Activated naive CD8-positive, alpha-beta T cell treated with anti-CD3 and anti-CD28 coated beads, Interleukin-2, amount 50 U/mL, for 24 hours (primary cell): ENCODE measurements around the gene GAS2.

Experiments
- ATAC-seq: fragments of 150-1000 bp; cut with Tn5 transposase; one replicate; pipeline ENCODE4 v1.10.0; 2021
- DNase-seq: peaks from one replicate; pipeline ENCODE4 v3.0.0; 2021
- H3K27ac Mint-ChIP-seq: one replicate; pipeline ENCODE4 v1.8.0; 2021; ENCODE audit warnings: mild to moderate bottlenecking, mixed read lengths
- H3K27me3 Mint-ChIP-seq: one replicate; pipeline ENCODE4 v1.8.0; 2021; ENCODE audit warnings: mixed read lengths
- H3K36me3 Mint-ChIP-seq: one replicate; pipeline ENCODE4 v1.8.0; 2021; ENCODE audit warnings: low read depth, mixed read lengths
- H3K4me1 Mint-ChIP-seq: one replicate; pipeline ENCODE4 v1.8.0; 2021; ENCODE audit warnings: mixed read lengths
- H3K4me3 Mint-ChIP-seq: one replicate; pipeline ENCODE4 v1.8.0; 2021; ENCODE audit warnings: mild to moderate bottlenecking, moderate library complexity, mixed read lengths
- H3K9me3 Mint-ChIP-seq: one replicate; pipeline ENCODE4 v1.8.0; 2021; ENCODE audit warnings: mixed read lengths

GAS2 gene

DNA sequence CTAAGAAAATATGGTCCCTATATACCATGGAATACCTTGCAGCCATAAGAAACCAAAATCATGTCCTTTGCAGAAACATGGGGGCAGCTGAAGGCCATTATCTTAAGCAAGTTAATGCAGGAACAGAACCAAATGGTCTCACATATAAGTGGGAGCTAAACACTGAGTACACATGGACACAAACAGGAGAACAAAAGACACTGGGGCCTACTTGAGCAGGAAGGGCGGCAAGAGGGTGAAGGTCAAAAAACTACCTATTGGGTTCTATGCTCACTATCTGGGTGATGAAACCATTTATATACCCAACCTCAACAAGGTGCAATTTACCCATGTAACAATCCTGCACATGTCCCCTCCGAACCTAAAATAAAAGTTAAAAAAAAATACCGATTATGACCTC lies 22.5 kb downstream of the GAS2 start:
- no peaks in the 10 kb centered on the region for H3K9me3 Mint-ChIP-seq
- no peaks in the 10 kb centered on the region for H3K36me3 Mint-ChIP-seq
- peaks cover 11% of the 10 kb centered on the region for H3K4me1 Mint-ChIP-seq

DNA sequence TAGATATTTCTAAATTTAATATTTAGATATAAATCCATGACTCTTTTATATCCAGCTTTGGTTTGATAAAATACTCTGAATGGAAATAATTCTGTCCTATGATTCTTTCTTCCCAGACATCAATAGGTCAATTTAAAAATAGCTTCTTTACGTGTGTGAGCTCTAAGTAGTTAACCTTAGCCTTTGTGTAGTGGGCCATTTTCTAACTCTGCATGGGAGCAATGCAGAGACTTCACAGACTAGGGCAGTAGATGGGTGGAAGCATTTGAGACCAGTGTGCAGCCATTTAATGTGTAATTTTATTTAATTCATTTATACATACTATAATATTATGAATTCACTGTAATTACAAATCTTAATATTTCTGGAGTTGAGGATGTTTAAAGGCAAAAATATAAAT lies 23.8 kb downstream of the GAS2 start:
- peaks cover 11% of the 10 kb centered on the region for H3K4me1 Mint-ChIP-seq
- no peaks in the 10 kb centered on the region for H3K9me3 Mint-ChIP-seq
- no peak overlapping the region for H3K4me3 Mint-ChIP-seq
- H3K36me3 Mint-ChIP-seq = no peaks in the 10 kb centered on the region
- DNase-seq (no peak), ATAC-seq (no peak)
- no peak overlapping the region for H3K27ac Mint-ChIP-seq
- no peaks in the 10 kb centered on the region for H3K27me3 Mint-ChIP-seq

More for the DNA sequence above, 22.5 kb downstream of the GAS2 start:
- DNase-seq (no peak), ATAC-seq (no peak)
- Mint-ChIP-seq H3K27ac (no peak overlapping the region), H3K27me3 (no peaks in the 10 kb centered on the region), H3K4me3 (no peak overlapping the region)

DNA sequence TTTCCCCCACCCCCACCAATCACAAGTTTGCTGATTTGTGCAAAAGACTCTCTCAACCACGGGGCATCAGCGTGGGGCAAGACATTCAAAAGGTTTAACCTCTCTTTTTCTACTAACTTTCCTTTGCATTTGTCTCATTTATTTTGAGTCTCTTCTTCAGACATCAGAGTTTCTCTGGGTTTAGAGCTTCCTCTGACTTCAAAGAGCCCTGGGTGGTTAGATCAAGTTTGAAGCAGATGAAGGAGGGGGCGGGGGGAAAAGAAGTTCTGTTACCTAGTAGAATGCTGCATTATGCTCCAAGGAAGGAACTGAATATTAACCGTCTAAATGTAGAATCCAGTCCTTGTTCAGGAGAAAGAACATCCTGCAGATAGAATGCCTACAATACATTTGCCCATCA lies 24.5 kb downstream of the GAS2 start:
- H3K27me3 Mint-ChIP-seq = no peaks in the 10 kb centered on the region
- DNase-seq (no peak), ATAC-seq (peak; percentile 33)
- no peaks in the 10 kb centered on the region for H3K9me3 Mint-ChIP-seq
- peak overlapping the region; percentile 56 for H3K4me3 Mint-ChIP-seq
- peak overlapping the region; percentile 55 for H3K27ac Mint-ChIP-seq
- no peaks in the 10 kb centered on the region for H3K36me3 Mint-ChIP-seq
- H3K4me1 Mint-ChIP-seq = peaks cover 11% of the 10 kb centered on the region

DNA sequence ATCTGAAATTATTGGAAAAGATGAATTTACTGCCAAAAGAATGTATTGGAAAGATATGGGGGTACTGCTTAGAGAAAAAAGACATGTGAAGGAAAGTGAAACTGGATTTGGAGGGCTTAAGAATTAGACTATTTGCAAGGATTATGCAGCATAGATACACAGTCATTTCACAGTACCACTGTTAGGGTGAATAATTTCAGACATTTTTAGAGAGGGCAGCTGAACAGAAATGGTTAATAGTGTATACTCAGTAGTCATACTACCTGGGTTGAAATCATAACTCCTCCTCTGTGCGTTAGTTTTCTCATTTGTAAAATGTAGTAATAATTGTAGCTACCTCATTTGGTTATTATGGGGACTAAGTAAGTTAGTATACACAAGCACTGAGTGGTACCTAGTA lies 33.0 kb downstream of the GAS2 start:
- Mint-ChIP-seq H3K9me3 (no peaks in the 10 kb centered on the region), H3K27ac (no peak overlapping the region), H3K4me1 (peaks cover 19% of the 10 kb centered on the region), H3K27me3 (peaks cover 2% of the 10 kb centered on the region), H3K36me3 (no peaks in the 10 kb centered on the region), H3K4me3 (no peak overlapping the region)
- ATAC-seq (no peak), DNase-seq (no peak)

DNA sequence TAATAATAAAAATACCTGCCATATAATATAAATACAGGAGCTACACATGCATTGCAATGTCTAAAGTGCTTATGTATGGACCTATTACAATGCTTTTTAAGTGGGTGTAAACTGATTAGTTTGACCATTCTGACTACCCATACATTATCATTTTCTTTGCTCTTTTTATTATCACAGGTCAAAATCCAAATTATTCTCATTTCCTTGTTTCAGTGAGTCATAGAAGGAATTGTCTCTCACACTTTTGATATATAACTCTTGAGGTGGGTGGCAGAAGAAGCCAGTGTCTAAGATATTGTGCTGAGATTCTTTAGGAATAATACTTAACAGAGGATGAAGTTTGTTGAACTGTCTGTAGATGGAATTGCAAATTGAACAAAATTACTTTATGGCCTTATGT lies 35.6 kb downstream of the GAS2 start:
- DNase-seq = no peak
- no peaks in the 10 kb centered on the region for H3K9me3 Mint-ChIP-seq
- H3K36me3 Mint-ChIP-seq = no peaks in the 10 kb centered on the region
- H3K27me3 Mint-ChIP-seq = peaks cover 3% of the 10 kb centered on the region
- no peak overlapping the region for H3K27ac Mint-ChIP-seq
- peaks cover 19% of the 10 kb centered on the region for H3K4me1 Mint-ChIP-seq
- ATAC-seq = no peak
- H3K4me3 Mint-ChIP-seq = no peak overlapping the region

DNA sequence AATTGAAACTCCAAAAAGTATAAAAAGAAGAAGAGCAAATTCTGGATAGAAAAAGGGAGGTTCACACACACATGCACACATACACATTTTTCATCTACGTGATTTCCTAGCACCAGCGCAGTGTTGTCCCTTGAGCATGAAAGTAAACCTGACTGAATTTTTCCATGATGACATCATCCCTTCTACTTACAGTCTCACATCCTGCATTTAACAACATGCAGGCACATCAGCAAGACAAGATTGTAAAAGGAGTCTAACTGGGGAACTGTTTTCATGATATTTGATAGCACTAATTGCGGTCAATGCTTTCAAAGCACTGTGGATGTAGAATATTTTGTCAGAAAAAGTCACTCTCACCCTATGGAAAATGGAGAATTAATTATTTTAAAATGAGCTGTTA lies 36.6 kb downstream of the GAS2 start:
- no peaks in the 10 kb centered on the region for H3K9me3 Mint-ChIP-seq
- H3K4me3 Mint-ChIP-seq = no peak overlapping the region
- peak overlapping the region; percentile 70 for H3K27ac Mint-ChIP-seq
- peaks cover 19% of the 10 kb centered on the region for H3K4me1 Mint-ChIP-seq
- ATAC-seq = peak; percentile 94
- no peaks in the 10 kb centered on the region for H3K36me3 Mint-ChIP-seq
- peaks cover 3% of the 10 kb centered on the region for H3K27me3 Mint-ChIP-seq
- peak; percentile 7 for DNase-seq

DNA sequence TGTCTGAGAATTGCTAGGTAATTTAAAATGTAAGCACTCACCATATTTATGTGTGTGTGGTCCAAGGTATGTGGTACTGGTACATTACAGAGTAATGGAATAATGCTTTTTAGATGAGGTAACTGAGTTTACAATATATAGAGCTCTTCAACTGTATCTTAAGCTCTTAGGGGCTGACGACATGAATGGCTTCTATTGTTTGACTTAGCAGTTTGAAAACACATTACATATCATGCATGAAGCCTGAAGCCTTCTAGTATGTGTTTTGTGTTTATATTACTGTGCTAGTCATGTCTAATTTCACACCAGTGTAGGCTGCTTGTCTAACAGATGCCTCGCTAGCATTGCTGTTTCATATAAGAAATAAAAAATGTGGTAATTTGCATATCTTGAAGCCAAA lies 37.2 kb downstream of the GAS2 start:
- no peaks in the 10 kb centered on the region for H3K36me3 Mint-ChIP-seq

DNA sequence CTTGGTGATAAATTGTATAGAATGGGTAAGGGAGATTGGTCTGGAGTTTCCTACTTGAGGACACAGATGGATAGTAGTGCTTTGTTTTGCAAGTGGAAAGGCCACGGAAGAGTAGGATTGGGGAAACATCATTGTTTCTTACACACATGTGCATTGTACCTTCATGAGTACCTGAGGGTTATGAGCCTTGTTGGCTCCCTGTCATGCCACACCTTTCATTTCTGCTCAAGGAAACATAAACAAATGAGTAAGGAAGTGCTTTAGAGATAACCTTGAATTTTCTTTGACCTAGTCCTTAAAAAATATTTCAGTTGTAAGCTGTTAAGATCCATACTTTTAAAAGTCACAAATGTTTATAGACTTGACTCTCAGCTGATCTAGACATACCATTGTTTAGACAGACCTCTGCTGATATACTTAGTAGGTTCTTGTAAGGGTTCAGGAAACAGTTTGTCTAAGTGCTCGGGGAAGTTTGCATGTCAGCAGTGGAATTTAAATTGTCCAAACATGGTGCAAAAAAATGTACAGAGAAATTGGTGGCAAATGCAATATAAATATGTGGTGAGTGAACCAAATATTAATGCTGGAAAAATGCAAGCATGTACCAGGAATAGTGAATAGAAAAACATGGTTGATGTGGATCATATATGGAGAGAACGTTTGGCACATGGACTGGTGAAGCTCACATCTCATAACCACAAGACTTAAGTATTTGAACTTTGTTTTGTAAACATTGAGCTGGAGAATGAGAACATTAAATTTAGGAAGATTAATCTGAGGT lies 40.9 kb downstream of the GAS2 start:
- peaks cover 1% of the 10 kb centered on the region for H3K27me3 Mint-ChIP-seq
- peaks cover 15% of the 10 kb centered on the region for H3K4me1 Mint-ChIP-seq
- H3K9me3 Mint-ChIP-seq = no peaks in the 10 kb centered on the region
- ATAC-seq (no peak), DNase-seq (no peak)
- H3K36me3 Mint-ChIP-seq = no peaks in the 10 kb centered on the region
- no peak overlapping the region for H3K27ac Mint-ChIP-seq
- no peak overlapping the region for H3K4me3 Mint-ChIP-seq

More for the DNA sequence above, 37.2 kb downstream of the GAS2 start:
- Mint-ChIP-seq H3K9me3 (no peaks in the 10 kb centered on the region), H3K27ac (peak overlapping the region; percentile 70), H3K4me1 (peaks cover 19% of the 10 kb centered on the region), H3K4me3 (no peak overlapping the region), H3K27me3 (peaks cover 3% of the 10 kb centered on the region)
- no peak for ATAC-seq
- no peak for DNase-seq

DNA sequence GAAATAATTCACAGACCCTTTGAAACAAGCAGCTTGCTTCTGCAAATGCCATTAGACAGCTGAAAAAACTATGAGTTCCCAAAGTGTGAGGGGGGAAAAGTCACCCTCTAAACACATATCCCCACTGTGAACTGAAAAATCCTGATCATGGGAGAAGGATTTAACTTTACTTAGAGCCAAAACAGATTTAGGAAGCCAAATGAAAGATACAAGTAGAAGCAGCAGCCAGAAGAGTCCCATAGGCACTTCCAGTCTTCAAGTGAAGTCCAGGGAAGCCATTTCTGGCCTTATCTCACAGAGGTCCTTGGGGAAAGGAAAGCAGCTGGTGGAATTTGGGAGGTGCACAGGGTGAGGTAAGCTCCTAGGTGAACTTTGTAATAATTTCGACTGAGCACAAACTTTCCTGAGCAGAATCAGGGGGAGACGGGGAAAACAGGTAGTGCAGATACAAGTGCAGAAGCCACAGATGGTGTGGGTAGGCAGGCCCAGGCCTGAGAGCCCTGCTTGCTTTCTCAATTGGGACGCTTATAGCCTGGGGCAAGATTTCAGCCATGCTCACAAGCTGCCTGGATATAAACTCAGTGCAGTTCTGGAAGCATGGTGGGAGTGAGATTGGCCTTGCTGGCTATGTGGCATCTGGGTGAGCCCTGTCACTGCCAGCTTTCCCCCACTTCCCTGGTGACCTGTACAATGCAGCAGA lies 44.8 kb downstream of the GAS2 start:
- no peak for DNase-seq
- no peaks in the 10 kb centered on the region for H3K27me3 Mint-ChIP-seq
- no peak overlapping the region for H3K4me3 Mint-ChIP-seq
- peaks cover 7% of the 10 kb centered on the region for H3K9me3 Mint-ChIP-seq
- H3K36me3 Mint-ChIP-seq = no peaks in the 10 kb centered on the region
- no peaks in the 10 kb centered on the region for H3K4me1 Mint-ChIP-seq
- H3K27ac Mint-ChIP-seq = no peak overlapping the region
- ATAC-seq = no peak

DNA sequence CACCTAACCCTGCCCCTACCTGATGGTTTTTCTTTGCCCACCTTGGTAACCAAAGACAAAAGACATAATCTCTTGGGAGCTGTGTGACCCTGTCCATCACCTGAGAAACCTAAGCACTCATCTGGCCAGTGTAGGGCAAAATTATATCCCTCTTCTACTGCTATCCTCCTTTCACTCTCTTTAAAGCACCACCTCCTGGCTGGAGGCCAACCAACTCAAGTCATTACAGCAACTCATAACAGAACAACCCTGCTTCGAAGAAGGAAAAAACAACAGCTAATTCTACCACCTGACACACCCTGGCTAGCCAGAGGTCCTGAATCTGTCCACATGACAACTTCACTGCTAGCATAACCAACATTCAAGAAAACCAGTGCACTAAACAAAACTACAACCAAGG lies 45.5 kb downstream of the GAS2 start:
- ATAC-seq (no peak), DNase-seq (no peak)
- no peaks in the 10 kb centered on the region for H3K4me1 Mint-ChIP-seq
- no peak overlapping the region for H3K27ac Mint-ChIP-seq
- no peak overlapping the region for H3K4me3 Mint-ChIP-seq
- H3K27me3 Mint-ChIP-seq = no peaks in the 10 kb centered on the region
- peaks cover 8% of the 10 kb centered on the region for H3K9me3 Mint-ChIP-seq
- no peaks in the 10 kb centered on the region for H3K36me3 Mint-ChIP-seq

DNA sequence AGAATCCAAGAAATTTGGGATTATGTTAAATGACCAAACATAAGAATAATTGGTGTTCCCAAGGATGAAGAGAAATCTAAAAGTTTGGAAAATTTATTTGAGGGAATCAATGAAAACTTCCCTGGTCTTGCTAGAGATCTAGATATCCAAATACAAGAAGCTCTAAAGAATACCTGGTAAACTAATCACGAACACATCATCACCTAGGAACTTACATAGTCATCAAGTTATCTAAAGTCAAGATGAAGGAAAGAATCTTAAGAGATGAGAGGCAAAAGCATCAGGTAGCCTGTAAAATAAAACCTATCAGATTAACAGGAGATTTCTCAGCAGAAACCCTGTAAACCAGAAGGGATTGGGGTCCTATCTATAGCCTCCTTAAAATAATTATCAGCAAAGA lies 46.9 kb downstream of the GAS2 start:
- ATAC-seq = no peak
- Mint-ChIP-seq H3K27me3 (no peaks in the 10 kb centered on the region), H3K4me1 (no peaks in the 10 kb centered on the region), H3K27ac (no peak overlapping the region), H3K4me3 (no peak overlapping the region), H3K9me3 (peaks cover 8% of the 10 kb centered on the region), H3K36me3 (no peaks in the 10 kb centered on the region)
- no peak for DNase-seq

DNA sequence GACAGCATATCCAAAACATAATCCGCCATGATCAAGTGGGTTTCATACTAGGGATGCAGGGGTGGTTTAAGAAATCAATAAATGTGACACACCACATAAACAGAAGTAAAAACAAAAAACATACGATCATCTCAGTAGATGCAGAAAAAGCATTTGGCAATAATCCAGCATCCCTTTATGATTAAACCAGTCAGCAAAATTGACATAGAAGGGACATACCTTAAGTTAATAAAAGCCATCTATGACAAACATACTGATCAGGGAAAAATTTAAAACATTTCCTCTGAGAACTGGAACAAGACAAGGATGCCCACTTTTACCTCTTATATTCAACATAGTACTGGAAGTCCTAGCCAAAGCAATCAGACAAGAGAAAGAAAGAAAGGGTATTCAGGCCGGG lies 49.6 kb downstream of the GAS2 start:
- Mint-ChIP-seq H3K27ac (no peak overlapping the region), H3K4me3 (no peak overlapping the region), H3K27me3 (no peaks in the 10 kb centered on the region), H3K4me1 (no peaks in the 10 kb centered on the region), H3K36me3 (no peaks in the 10 kb centered on the region), H3K9me3 (peaks cover 8% of the 10 kb centered on the region)
- DNase-seq = no peak
- no peak for ATAC-seq

DNA sequence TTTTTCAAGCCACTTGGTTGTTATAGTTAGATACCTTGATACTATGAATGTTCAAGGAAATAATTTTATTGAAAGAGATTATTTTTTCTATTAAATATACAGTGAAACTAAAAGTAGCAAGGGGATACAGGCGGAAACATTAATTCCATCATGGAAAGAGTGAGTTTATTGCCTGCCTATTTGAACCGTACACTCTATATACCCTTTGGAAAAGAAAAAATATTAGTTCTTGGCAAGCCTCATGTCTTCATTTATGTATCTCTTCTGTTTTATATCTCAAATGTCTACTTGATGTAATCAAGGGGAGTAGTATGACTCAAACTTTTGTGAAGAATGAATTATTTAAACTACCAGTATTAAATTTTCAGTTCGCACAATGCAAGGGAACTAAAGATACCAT lies 54.0 kb downstream of the GAS2 start:
- ATAC-seq = no peak
- no peak for DNase-seq
- H3K36me3 Mint-ChIP-seq = no peaks in the 10 kb centered on the region
- no peaks in the 10 kb centered on the region for H3K27me3 Mint-ChIP-seq
- H3K4me3 Mint-ChIP-seq = no peak overlapping the region
- no peak overlapping the region for H3K27ac Mint-ChIP-seq
- H3K9me3 Mint-ChIP-seq = peaks cover 3% of the 10 kb centered on the region
- H3K4me1 Mint-ChIP-seq = no peaks in the 10 kb centered on the region

DNA sequence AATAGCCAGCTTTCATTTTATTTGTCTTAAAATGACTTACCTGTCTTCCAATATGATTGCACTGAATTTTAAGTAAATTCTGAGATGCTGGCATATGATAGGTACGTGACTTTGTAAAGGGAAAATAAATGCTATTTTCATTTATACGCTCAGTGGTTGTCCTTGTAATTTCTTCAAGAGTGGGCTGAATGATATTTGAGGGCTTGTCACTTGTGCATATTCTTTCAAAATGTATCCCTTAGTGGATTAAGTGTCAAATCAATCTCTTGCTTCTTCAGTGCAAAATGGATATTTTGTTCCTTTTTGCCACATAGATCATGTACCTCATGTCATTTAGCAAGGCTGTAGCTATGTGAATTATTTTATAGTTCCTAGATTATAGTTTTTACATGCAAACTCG lies 56.9 kb downstream of the GAS2 start:
- Mint-ChIP-seq H3K27me3 (no peaks in the 10 kb centered on the region), H3K9me3 (no peaks in the 10 kb centered on the region), H3K36me3 (no peaks in the 10 kb centered on the region), H3K27ac (no peak overlapping the region), H3K4me1 (no peaks in the 10 kb centered on the region), H3K4me3 (no peak overlapping the region)
- ATAC-seq = no peak
- DNase-seq = no peak

DNA sequence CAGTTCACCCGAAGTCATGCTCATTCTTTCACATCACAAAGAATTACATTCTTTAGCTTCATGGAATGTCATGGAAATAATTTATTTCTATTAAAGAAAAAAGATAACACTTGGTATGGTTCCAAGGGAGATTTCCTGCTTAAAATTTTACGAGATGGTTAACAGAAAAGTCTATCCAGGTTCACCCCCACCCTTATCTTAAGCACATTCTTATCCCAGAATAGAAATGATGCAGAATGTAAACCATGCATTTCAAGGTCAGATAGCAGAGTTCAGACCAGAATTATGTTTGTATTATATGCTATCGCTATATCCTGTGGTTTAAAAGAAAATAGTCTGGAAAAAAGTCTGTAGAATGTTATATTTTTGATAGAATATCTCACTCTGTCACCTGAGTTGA lies 58.7 kb downstream of the GAS2 start:
- H3K27me3 Mint-ChIP-seq = no peaks in the 10 kb centered on the region
- no peak overlapping the region for H3K4me3 Mint-ChIP-seq
- H3K36me3 Mint-ChIP-seq = no peaks in the 10 kb centered on the region
- no peak for ATAC-seq
- H3K27ac Mint-ChIP-seq = no peak overlapping the region
- DNase-seq = no peak
- no peaks in the 10 kb centered on the region for H3K4me1 Mint-ChIP-seq
- H3K9me3 Mint-ChIP-seq = no peaks in the 10 kb centered on the region
